NCI-H128 (cell line): ENCODE data around the gene DET1.
"Not testable (repeated sequence)": the region's sequence is repeated elsewhere in the genome, so short reads cannot be mapped to it uniquely, and the experiment has no call there.

Experiments used
- DNase-seq: peaks from one replicate; lab custom pipeline; 2025; ENCODE audit not compliant: unreplicated experiment; lab: John Stamatoyannopoulos, UW

DET1 gene

GRCh38 chr15:88546248-88547129, at the start of gene DET1:
Gene DET1 (minus strand): TSS chr15:88546681. CDS start chr15:88531705, 14,976 bp downstream.
- peak; percentile 92 for DNase-seq

- no peak for DNase-seq
These were observed 44.9 kb upstream of the DET1 start for GRCh38 chr15:88591384-88591783.

GRCh38 chr15:88590759-88591158, 44.3 kb upstream of the DET1 start:
- no peak for DNase-seq

- DNase-seq = no peak
These were observed 40.1 kb upstream of the DET1 start for GRCh38 chr15:88586401-88587162.

- no peak for DNase-seq
These were observed 34.1 kb upstream of the DET1 start for GRCh38 chr15:88580532-88580931.

GRCh38 chr15:88579322-88579721, 32.8 kb upstream of the DET1 start:
- DNase-seq = no peak

- peak; percentile 27 for DNase-seq
These were observed 28.2 kb upstream of the DET1 start for GRCh38 chr15:88574655-88575054.

GRCh38 chr15:88574077-88574476, 27.6 kb upstream of the DET1 start:
- DNase-seq = no peak

GRCh38 chr15:88571852-88572259, 25.4 kb upstream of the DET1 start:
- no peak for DNase-seq

- no peak for DNase-seq
These were observed 24.8 kb upstream of the DET1 start for GRCh38 chr15:88571153-88571851.

- DNase-seq = no peak
These were observed 22.1 kb upstream of the DET1 start for GRCh38 chr15:88568589-88568988.

- no peak for DNase-seq
These were observed 18.3 kb upstream of the DET1 start for GRCh38 chr15:88564741-88565140.

- no peak for DNase-seq
These were observed 17.2 kb upstream of the DET1 start for GRCh38 chr15:88563638-88564037.

- DNase-seq = not testable (repeated sequence)
These were observed 13.1 kb upstream of the DET1 start for GRCh38 chr15:88559565-88559964.

- not testable (repeated sequence) for DNase-seq
These were observed 11.5 kb upstream of the DET1 start for GRCh38 chr15:88558026-88558425.

- DNase-seq = not testable (repeated sequence)
These were observed 1.5 kb upstream of the DET1 start for GRCh38 chr15:88548009-88548408.

GRCh38 chr15:88545578-88546247, 768 bp downstream of the DET1 start:
- not testable (repeated sequence) for DNase-seq

GRCh38 chr15:88543065-88543776, 3.3 kb downstream of the DET1 start:
- no peak for DNase-seq

GRCh38 chr15:88542342-88542733, 4.1 kb downstream of the DET1 start:
- no peak for DNase-seq

GRCh38 chr15:88541709-88542341, 4.7 kb downstream of the DET1 start:
- no peak for DNase-seq
